ENCODE data around the gene MRPS18C.

Gene MRPS18C

GRCh38 chr4:83455281-83456183 is at the start of gene MRPS18C, which contains the start of gene HELQ:
MRPS18C (plus strand) TSS chr4:83456058; CDS start chr4:83456078, 20 bp downstream.
HELQ (minus strand) TSS chr4:83455823; CDS start chr4:83455693, 130 bp downstream.
- DNase-seq (ENCODE audit: low read depth in 1 of 2, low spot score in 1 of 2): peak; percentile 76 to 98
- TF ChIP-seq JUND (IDR thresholded peaks at IDR 0.05; ENCODE audit: low read depth): no peak
- in situ Hi-C loops (cut with HindIII; ENCODE audit: low pct_unique_long_range_greater_than_20kb, low sequenced_read_pairs): no loop called here

GRCh38 chr4:83408908-83409307 is 47.0 kb upstream of the MRPS18C start:
- DNase-seq (ENCODE audit: low read depth in 1 of 2, low spot score in 1 of 2): no peak
- in situ Hi-C loops (cut with HindIII; ENCODE audit: low pct_unique_long_range_greater_than_20kb, low sequenced_read_pairs): no loop called here
- TF ChIP-seq JUND (IDR thresholded peaks at IDR 0.05; ENCODE audit: low read depth): no peak

- in situ Hi-C loops (cut with HindIII; ENCODE audit: low pct_unique_long_range_greater_than_20kb, low sequenced_read_pairs): no loop called here
- no peak for DNase-seq (ENCODE audit: low read depth in 1 of 2, low spot score in 1 of 2)
- no peak for TF ChIP-seq JUND (IDR thresholded peaks at IDR 0.05; ENCODE audit: low read depth)
Measured at GRCh38 chr4:83413676-83414075, 42.2 kb upstream of the MRPS18C start.

GRCh38 chr4:83417566-83417965 is 38.3 kb upstream of the MRPS18C start:
- TF ChIP-seq JUND (IDR thresholded peaks at IDR 0.05; ENCODE audit: low read depth): no peak
- in situ Hi-C loops (cut with HindIII; ENCODE audit: low pct_unique_long_range_greater_than_20kb, low sequenced_read_pairs): no loop called here
- DNase-seq (ENCODE audit: low read depth in 1 of 2, low spot score in 1 of 2): no peak

- no peak for DNase-seq (ENCODE audit: low read depth in 1 of 2, low spot score in 1 of 2)
- TF ChIP-seq JUND (IDR thresholded peaks at IDR 0.05; ENCODE audit: low read depth): no peak
- in situ Hi-C loops (cut with HindIII; ENCODE audit: low pct_unique_long_range_greater_than_20kb, low sequenced_read_pairs): no loop called here
Measured at GRCh38 chr4:83418211-83418610, 37.6 kb upstream of the MRPS18C start.

GRCh38 chr4:83431200-83431599 is 24.7 kb upstream of the MRPS18C start:
- in situ Hi-C loops (cut with HindIII; ENCODE audit: low pct_unique_long_range_greater_than_20kb, low sequenced_read_pairs): no loop called here
- TF ChIP-seq JUND (IDR thresholded peaks at IDR 0.05; ENCODE audit: low read depth): no peak

GRCh38 chr4:83436680-83437079 is 19.2 kb upstream of the MRPS18C start:
- DNase-seq (ENCODE audit: low read depth in 1 of 2, low spot score in 1 of 2): no peak
- in situ Hi-C loops (cut with HindIII; ENCODE audit: low pct_unique_long_range_greater_than_20kb, low sequenced_read_pairs): no loop called here
- no peak for TF ChIP-seq JUND (IDR thresholded peaks at IDR 0.05; ENCODE audit: low read depth)

More at GRCh38 chr4:83431200-83431599, 24.7 kb upstream of the MRPS18C start:
- no peak for DNase-seq (ENCODE audit: low read depth in 1 of 2, low spot score in 1 of 2)

GRCh38 chr4:83438719-83439118 is 17.1 kb upstream of the MRPS18C start:
- TF ChIP-seq JUND (IDR thresholded peaks at IDR 0.05; ENCODE audit: low read depth): no peak
- no peak for DNase-seq (ENCODE audit: low read depth in 1 of 2, low spot score in 1 of 2)
- in situ Hi-C loops (cut with HindIII; ENCODE audit: low pct_unique_long_range_greater_than_20kb, low sequenced_read_pairs): no loop called here

- TF ChIP-seq JUND (IDR thresholded peaks at IDR 0.05; ENCODE audit: low read depth): no peak
- in situ Hi-C loops (cut with HindIII; ENCODE audit: low pct_unique_long_range_greater_than_20kb, low sequenced_read_pairs): no loop called here
- no peak for DNase-seq (ENCODE audit: low read depth in 1 of 2, low spot score in 1 of 2)
Measured at GRCh38 chr4:83440148-83440814, 15.6 kb upstream of the MRPS18C start.

GRCh38 chr4:83440899-83441298 is 15.0 kb upstream of the MRPS18C start:
- in situ Hi-C loops (cut with HindIII; ENCODE audit: low pct_unique_long_range_greater_than_20kb, low sequenced_read_pairs): no loop called here
- TF ChIP-seq JUND (IDR thresholded peaks at IDR 0.05; ENCODE audit: low read depth): no peak
- DNase-seq (ENCODE audit: low read depth in 1 of 2, low spot score in 1 of 2): no peak

- in situ Hi-C loops (cut with HindIII; ENCODE audit: low pct_unique_long_range_greater_than_20kb, low sequenced_read_pairs): no loop called here
- no peak for TF ChIP-seq JUND (IDR thresholded peaks at IDR 0.05; ENCODE audit: low read depth)
Measured at GRCh38 chr4:83449009-83449408, 6.8 kb upstream of the MRPS18C start.

GRCh38 chr4:83454686-83455085 is 1.2 kb upstream of the MRPS18C start:
- no peak for TF ChIP-seq JUND (IDR thresholded peaks at IDR 0.05; ENCODE audit: low read depth)
- in situ Hi-C loops (cut with HindIII; ENCODE audit: low pct_unique_long_range_greater_than_20kb, low sequenced_read_pairs): no loop called here
- DNase-seq (ENCODE audit: low read depth in 1 of 2, low spot score in 1 of 2): no peak

More at GRCh38 chr4:83449009-83449408, 6.8 kb upstream of the MRPS18C start:
- DNase-seq (ENCODE audit: low read depth in 1 of 2, low spot score in 1 of 2): no peak

GRCh38 chr4:83456184-83456501 is 285 bp downstream of the MRPS18C start:
- no peak for TF ChIP-seq JUND (IDR thresholded peaks at IDR 0.05; ENCODE audit: low read depth)
- in situ Hi-C loops (cut with HindIII; ENCODE audit: low pct_unique_long_range_greater_than_20kb, low sequenced_read_pairs): no loop called here
- no peak for DNase-seq (ENCODE audit: low read depth in 1 of 2, low spot score in 1 of 2)

Measured in T47D (cell line).